HepG2 (cell line): ENCODE results near the gene LRRC74A.

ENCODE experiments used
- EZH2 ChIP-seq: conservative IDR thresholded peaks from 2 replicates; pipeline ENCODE4 v1.6.1; 2012; ENCODE audit warnings: mild to moderate bottlenecking, low read depth, low read length, moderate library complexity
- GABPA ChIP-seq, 2 experiments: IDR thresholded peaks; 2 replicates each; pipeline ENCODE4 v1.6.1; 2011 to 2016; ENCODE audit warnings: low read depth in 2 of 2, low read length in 1 of 2, missing biosample characterization in 1 of 2, missing genetic modification characterization in 1 of 2
- HOXA7 ChIP-seq: sonication (generic); formaldehyde crosslinking; IDR thresholded peaks from 2 replicates; pipeline ENCODE4 v1.8.1; 2022; ENCODE audit warnings: mild to moderate bottlenecking, missing genetic modification reagents, moderate library complexity
- MXI1 ChIP-seq: IDR thresholded peaks from 3 replicates; pipeline ENCODE4 v1.6.1; 2012; ENCODE audit warnings: low read depth, low read length, inconsistent platforms, borderline replicate concordance
- MYC ChIP-seq: sonication (generic); formaldehyde crosslinking; IDR thresholded peaks from 2 replicates; pipeline ENCODE4 v1.9.0; 2021; ENCODE audit warnings: missing genetic modification reagents, borderline replicate concordance
- POLR2A ChIP-seq, 2 experiments: IDR thresholded peaks; 2 replicates each; pipeline ENCODE4 v1.6.1; 2011; ENCODE audit warnings: low read depth in 2 of 2, low read length in 2 of 2, mild to moderate bottlenecking in 1 of 2, moderate library complexity in 1 of 2; ENCODE audit not compliant: insufficient read depth in 1 of 2
- POLR2AphosphoS5 ChIP-seq: IDR thresholded peaks from 2 replicates; pipeline ENCODE4 v1.6.1; 2012; ENCODE audit warnings: low read depth, low read length
- RARA ChIP-seq: IDR thresholded peaks from 2 replicates; pipeline ENCODE4 v1.6.1; 2016; ENCODE audit warnings: missing genetic modification reagents, missing compliant biosample characterization
- SRF ChIP-seq: IDR thresholded peaks from 2 replicates; pipeline ENCODE4 v1.6.1; 2011; ENCODE audit warnings: mild to moderate bottlenecking, low read depth, low read length, moderate library complexity
- TBP ChIP-seq: sonication (generic); formaldehyde crosslinking; IDR thresholded peaks from 2 replicates; pipeline ENCODE4 v1.5.0; 2020; ENCODE audit warnings: missing genetic modification reagents
- TCF12 ChIP-seq, 2 experiments: fragments of 450-650 bp in 1 of 2; sonication (generic) in 1 of 2; formaldehyde crosslinking in 1 of 2; IDR thresholded peaks; 2 replicates each; pipeline versions ENCODE4 v1.6.1 to v1.8.0; 2017 to 2022; ENCODE audit warnings: antibody characterized with exemption in 1 of 2, mild to moderate bottlenecking in 1 of 2, missing genetic modification reagents in 1 of 2, moderate library complexity in 1 of 2
- YY1 ChIP-seq: IDR thresholded peaks from 2 replicates; pipeline ENCODE4 v1.6.1; 2011; ENCODE audit warnings: low read length, low read depth, moderate library complexity, mild to moderate bottlenecking; ENCODE audit not compliant: insufficient read depth, insufficient replicate concordance
- TF ChIP-seq, protein P1 (sequence below): sonication (generic); formaldehyde crosslinking; IDR thresholded peaks from 2 replicates; pipeline ENCODE4 v1.5.0; 2020; ENCODE audit warnings: mild to moderate bottlenecking, missing genetic modification reagents, moderate library complexity

- TF ChIP-seq MXI1 (no peak), POLR2AphosphoS5 (no peak), GABPA (IDR thresholded peaks at IDR 0.05; ENCODE audit: low read depth, low read length) (no peak), GABPA (CRISPR knock-in tag; IDR thresholded peaks at IDR 0.05; ENCODE audit: low read depth) (no peak), EZH2 (no peak), RARA (CRISPR knock-in tag) (no peak), MYC (no peak), SRF (no peak), TCF12 (IDR thresholded peaks at IDR 0.05) (no peak), TCF12 (CRISPR knock-in tag; IDR thresholded peaks at IDR 0.05) (no peak), HOXA7 (CRISPR knock-in tag) (no peak), YY1 (no peak), POLR2A (IDR thresholded peaks at IDR 0.05; ENCODE audit: insufficient read depth in 1 of 2, low read depth in 2 of 2, low read length in 2 of 2) (no peak), TBP (CRISPR knock-in tag) (no peak)
- TF ChIP-seq, protein P1, sequence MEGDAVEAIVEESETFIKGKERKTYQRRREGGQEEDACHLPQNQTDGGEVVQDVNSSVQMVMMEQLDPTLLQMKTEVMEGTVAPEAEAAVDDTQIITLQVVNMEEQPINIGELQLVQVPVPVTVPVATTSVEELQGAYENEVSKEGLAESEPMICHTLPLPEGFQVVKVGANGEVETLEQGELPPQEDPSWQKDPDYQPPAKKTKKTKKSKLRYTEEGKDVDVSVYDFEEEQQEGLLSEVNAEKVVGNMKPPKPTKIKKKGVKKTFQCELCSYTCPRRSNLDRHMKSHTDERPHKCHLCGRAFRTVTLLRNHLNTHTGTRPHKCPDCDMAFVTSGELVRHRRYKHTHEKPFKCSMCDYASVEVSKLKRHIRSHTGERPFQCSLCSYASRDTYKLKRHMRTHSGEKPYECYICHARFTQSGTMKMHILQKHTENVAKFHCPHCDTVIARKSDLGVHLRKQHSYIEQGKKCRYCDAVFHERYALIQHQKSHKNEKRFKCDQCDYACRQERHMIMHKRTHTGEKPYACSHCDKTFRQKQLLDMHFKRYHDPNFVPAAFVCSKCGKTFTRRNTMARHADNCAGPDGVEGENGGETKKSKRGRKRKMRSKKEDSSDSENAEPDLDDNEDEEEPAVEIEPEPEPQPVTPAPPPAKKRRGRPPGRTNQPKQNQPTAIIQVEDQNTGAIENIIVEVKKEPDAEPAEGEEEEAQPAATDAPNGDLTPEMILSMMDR = no peak
Measured at GRCh38 chr14:76910371-76910890, 84.2 kb downstream of the LRRC74A start.
